HepG2 (cell line): ENCODE measurements around the gene ABCB4. TPM values are rescaled to one million over a fixed set of nuclear protein-coding genes. Genes with fewer than 3 reads are reported as not detected.

Experiments
- ELF4 ChIP-seq: sonication (generic); formaldehyde crosslinking; IDR thresholded peaks from 2 replicates; pipeline ENCODE4 v1.5.0; 2020; ENCODE audit warnings: missing genetic modification reagents, mild to moderate bottlenecking, moderate library complexity, borderline replicate concordance
- MBD4 ChIP-seq: IDR thresholded peaks from 2 replicates; pipeline ENCODE4 v1.6.1; 2012; ENCODE audit warnings: low read length, inconsistent platforms, borderline replicate concordance
- MED8 ChIP-seq: sonication (generic); formaldehyde crosslinking; IDR thresholded peaks from 2 replicates; pipeline ENCODE4 v1.8.1; 2023; ENCODE audit warnings: mild to moderate bottlenecking, missing genetic modification reagents; ENCODE audit not compliant: insufficient replicate concordance
- SMYD3 ChIP-seq: sonication (generic); formaldehyde crosslinking; IDR thresholded peaks from 2 replicates; pipeline ENCODE4 v1.8.1; 2023; ENCODE audit warnings: mild to moderate bottlenecking, missing genetic modification reagents
- TBX3 ChIP-seq: fragments of 450-650 bp; IDR thresholded peaks from 2 replicates; pipeline ENCODE4 v1.6.1; 2017; ENCODE audit warnings: antibody characterized with exemption, mild to moderate bottlenecking, inconsistent platforms, borderline replicate concordance
- THAP11 ChIP-seq: IDR thresholded peaks from 2 replicates; pipeline ENCODE4 v1.6.1; 2016; ENCODE audit warnings: missing biosample characterization, missing genetic modification reagents
- ZFP90 ChIP-seq: sonication (generic); formaldehyde crosslinking; IDR thresholded peaks from 2 replicates; pipeline ENCODE4 v1.8.0; 2022; ENCODE audit warnings: missing genetic modification reagents, mild to moderate bottlenecking, inconsistent platforms, borderline replicate concordance
- ZMYM3 ChIP-seq: sonication (generic); formaldehyde crosslinking; IDR thresholded peaks from 2 replicates; pipeline ENCODE4 v1.5.1; 2020; ENCODE audit warnings: mild to moderate bottlenecking, missing genetic modification reagents
- ZNF205 ChIP-seq: IDR thresholded peaks from 2 replicates; pipeline ENCODE4 v1.6.1; 2018; ENCODE audit warnings: missing biosample characterization, missing genetic modification reagents
- ZNF24 ChIP-seq: fragments of 450-650 bp; IDR thresholded peaks from 2 replicates; pipeline ENCODE4 v1.6.1; 2017; ENCODE audit warnings: antibody characterized with exemption, mild to moderate bottlenecking
- ZNF550 ChIP-seq: sonication (generic); formaldehyde crosslinking; IDR thresholded peaks from 2 replicates; pipeline ENCODE4 v1.4.0; 2020; ENCODE audit warnings: mild to moderate bottlenecking, missing genetic modification reagents, borderline replicate concordance
- polyA plus RNA-seq, 8 experiments: library from polyadenylated mRNA; depleted of rRNA in 3 of 8; stranded (reverse) in 7 of 8; unstranded in 1 of 8; fragments of >200 nt; fragmentation: Illumina TruSeq in 4 of 8; extraction: Trizol in 4 of 8; gene quantifications; 2 replicates each; pipeline versions ENCODE4 v1.2.1 to v1.2.3, GENCODE V29; 2011 to 2016; ENCODE audit warnings: low read depth in 4 of 8, missing spikeins in 1 of 8, mixed read lengths in 1 of 8; ENCODE audit not compliant: insufficient read depth in 1 of 8
- total RNA-seq, 5 experiments: library from RNA; depleted of rRNA; stranded (reverse); fragments of >200 nt; fragmentation: Illumina TruSeq; extraction: Trizol; gene quantifications; 2 replicates each; pipeline ENCODE4 v1.2.3, GENCODE V29; 2016; ENCODE audit warnings: low read depth in 1 of 5
- TF ChIP-seq, protein P1 (sequence below): IDR thresholded peaks from 2 replicates; pipeline ENCODE4 v1.6.1; 2016; ENCODE audit warnings: mild to moderate bottlenecking
- TF ChIP-seq, protein P2 (sequence below), 2 experiments: fragments of 450-650 bp in 1 of 2; sonication (generic) in 1 of 2; formaldehyde crosslinking; IDR thresholded peaks; 2 replicates each; pipeline versions ENCODE4 v1.5.0 to v1.8.0; 2020 to 2022; ENCODE audit warnings: mild to moderate bottlenecking in 1 of 2, missing genetic modification reagents in 1 of 2
- TF ChIP-seq, protein P3 (sequence below): sonication (generic); formaldehyde crosslinking; IDR thresholded peaks from 2 replicates; pipeline ENCODE4 v1.4.0; 2020; ENCODE audit warnings: missing genetic modification reagents, borderline replicate concordance
- TF ChIP-seq, protein P4 (sequence below): sonication (generic); formaldehyde crosslinking; IDR thresholded peaks from 2 replicates; pipeline ENCODE4 v1.4.0; 2020; ENCODE audit warnings: missing genetic modification reagents

ABCB4 gene
- total and polyA plus RNA-seq, 2 of the 13 experiments (the other 11 are each of a cell fraction or from before 2014, with no cell fraction given), result 18.0 to 32.4 TPM

GRCh38 chr7:87463982-87464381 lies 11.5 kb downstream of the ABCB4 start (continued):
- TF ChIP-seq, protein P1, sequence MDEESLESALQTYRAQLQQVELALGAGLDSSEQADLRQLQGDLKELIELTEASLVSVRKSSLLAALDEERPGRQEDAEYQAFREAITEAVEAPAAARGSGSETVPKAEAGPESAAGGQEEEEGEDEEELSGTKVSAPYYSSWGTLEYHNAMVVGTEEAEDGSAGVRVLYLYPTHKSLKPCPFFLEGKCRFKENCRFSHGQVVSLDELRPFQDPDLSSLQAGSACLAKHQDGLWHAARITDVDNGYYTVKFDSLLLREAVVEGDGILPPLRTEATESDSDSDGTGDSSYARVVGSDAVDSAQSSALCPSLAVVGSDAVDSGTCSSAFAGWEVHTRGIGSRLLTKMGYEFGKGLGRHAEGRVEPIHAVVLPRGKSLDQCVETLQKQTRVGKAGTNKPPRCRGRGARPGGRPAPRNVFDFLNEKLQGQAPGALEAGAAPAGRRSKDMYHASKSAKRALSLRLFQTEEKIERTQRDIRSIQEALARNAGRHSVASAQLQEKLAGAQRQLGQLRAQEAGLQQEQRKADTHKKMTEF (CRISPR knock-in tag), result peak; percentile 85
- TF ChIP-seq ZNF205, result 0 out of 2 replicates have a peak, but pooled peaks have one; percentile 27
- TF ChIP-seq MED8 (CRISPR knock-in tag), result no peak
- TF ChIP-seq, protein P2, sequence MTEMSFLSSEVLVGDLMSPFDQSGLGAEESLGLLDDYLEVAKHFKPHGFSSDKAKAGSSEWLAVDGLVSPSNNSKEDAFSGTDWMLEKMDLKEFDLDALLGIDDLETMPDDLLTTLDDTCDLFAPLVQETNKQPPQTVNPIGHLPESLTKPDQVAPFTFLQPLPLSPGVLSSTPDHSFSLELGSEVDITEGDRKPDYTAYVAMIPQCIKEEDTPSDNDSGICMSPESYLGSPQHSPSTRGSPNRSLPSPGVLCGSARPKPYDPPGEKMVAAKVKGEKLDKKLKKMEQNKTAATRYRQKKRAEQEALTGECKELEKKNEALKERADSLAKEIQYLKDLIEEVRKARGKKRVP (CRISPR knock-in tag; IDR thresholded peaks at IDR 0.05), result peak in 1 of 2 experiments; percentile 56; a peak in 1 of 4 replicates
- 0 out of 2 replicates have a peak, but pooled peaks have one; percentile 42 for TF ChIP-seq SMYD3 (CRISPR knock-in tag)
- TF ChIP-seq ZNF24, result no peak
- TF ChIP-seq, protein P3, sequence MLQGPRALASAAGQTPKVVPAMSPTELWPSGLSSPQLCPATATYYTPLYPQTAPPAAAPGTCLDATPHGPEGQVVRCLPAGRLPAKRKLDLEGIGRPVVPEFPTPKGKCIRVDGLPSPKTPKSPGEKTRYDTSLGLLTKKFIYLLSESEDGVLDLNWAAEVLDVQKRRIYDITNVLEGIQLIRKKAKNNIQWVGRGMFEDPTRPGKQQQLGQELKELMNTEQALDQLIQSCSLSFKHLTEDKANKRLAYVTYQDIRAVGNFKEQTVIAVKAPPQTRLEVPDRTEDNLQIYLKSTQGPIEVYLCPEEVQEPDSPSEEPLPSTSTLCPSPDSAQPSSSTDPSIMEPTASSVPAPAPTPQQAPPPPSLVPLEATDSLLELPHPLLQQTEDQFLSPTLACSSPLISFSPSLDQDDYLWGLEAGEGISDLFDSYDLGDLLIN (CRISPR knock-in tag), result no peak
- TF ChIP-seq, protein P4, sequence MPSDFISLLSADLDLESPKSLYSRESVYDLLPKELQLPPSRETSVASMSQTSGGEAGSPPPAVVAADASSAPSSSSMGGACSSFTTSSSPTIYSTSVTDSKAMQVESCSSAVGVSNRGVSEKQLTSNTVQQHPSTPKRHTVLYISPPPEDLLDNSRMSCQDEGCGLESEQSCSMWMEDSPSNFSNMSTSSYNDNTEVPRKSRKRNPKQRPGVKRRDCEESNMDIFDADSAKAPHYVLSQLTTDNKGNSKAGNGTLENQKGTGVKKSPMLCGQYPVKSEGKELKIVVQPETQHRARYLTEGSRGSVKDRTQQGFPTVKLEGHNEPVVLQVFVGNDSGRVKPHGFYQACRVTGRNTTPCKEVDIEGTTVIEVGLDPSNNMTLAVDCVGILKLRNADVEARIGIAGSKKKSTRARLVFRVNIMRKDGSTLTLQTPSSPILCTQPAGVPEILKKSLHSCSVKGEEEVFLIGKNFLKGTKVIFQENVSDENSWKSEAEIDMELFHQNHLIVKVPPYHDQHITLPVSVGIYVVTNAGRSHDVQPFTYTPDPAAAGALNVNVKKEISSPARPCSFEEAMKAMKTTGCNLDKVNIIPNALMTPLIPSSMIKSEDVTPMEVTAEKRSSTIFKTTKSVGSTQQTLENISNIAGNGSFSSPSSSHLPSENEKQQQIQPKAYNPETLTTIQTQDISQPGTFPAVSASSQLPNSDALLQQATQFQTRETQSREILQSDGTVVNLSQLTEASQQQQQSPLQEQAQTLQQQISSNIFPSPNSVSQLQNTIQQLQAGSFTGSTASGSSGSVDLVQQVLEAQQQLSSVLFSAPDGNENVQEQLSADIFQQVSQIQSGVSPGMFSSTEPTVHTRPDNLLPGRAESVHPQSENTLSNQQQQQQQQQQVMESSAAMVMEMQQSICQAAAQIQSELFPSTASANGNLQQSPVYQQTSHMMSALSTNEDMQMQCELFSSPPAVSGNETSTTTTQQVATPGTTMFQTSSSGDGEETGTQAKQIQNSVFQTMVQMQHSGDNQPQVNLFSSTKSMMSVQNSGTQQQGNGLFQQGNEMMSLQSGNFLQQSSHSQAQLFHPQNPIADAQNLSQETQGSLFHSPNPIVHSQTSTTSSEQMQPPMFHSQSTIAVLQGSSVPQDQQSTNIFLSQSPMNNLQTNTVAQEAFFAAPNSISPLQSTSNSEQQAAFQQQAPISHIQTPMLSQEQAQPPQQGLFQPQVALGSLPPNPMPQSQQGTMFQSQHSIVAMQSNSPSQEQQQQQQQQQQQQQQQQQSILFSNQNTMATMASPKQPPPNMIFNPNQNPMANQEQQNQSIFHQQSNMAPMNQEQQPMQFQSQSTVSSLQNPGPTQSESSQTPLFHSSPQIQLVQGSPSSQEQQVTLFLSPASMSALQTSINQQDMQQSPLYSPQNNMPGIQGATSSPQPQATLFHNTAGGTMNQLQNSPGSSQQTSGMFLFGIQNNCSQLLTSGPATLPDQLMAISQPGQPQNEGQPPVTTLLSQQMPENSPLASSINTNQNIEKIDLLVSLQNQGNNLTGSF (CRISPR knock-in tag), result no peak
- no peak; the same call in 1 of the 2 replicates for TF ChIP-seq MBD4
- peak; percentile 73; the same call in 1 of the 2 replicates for TF ChIP-seq ZMYM3 (CRISPR knock-in tag)
- no peak for TF ChIP-seq ZFP90 (CRISPR knock-in tag)
- TF ChIP-seq TBX3, result no peak; the same call in 1 of the 2 replicates
- TF ChIP-seq ELF4 (CRISPR knock-in tag), result no peak
- no peak for TF ChIP-seq THAP11
- TF ChIP-seq ZNF550 (CRISPR knock-in tag), result no peak
